HG02623 (cell line): ENCODE data around the gene ACSF3.

Experiments used
- ATAC-seq: cut with Tn5 transposase; IDR thresholded peaks from one replicate; pipeline ENCODE4 v1.9.1; 2021; ENCODE audit warnings: moderate library complexity; ENCODE audit not compliant: unreplicated experiment

The ACSF3 gene

DNA sequence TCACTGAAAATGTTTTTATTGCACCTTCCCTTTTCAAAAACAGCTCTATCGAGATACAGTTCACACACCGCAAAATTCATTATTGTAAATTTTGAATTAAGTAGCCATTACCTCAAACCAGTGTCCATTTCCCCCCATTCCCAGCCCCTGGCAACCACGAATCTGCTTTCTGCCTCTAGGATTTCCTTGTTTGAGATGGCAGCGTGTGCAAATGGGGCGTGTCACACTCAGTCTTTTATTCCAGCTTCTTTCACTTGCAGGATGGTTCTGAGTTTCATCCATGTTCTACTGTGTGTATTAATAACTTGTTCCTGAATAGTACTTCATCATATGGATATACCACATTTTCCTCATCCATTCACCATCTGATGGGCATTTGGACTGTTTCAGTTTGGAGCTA is 14.8 kb downstream of the ACSF3 start:
- no peak for ATAC-seq

DNA sequence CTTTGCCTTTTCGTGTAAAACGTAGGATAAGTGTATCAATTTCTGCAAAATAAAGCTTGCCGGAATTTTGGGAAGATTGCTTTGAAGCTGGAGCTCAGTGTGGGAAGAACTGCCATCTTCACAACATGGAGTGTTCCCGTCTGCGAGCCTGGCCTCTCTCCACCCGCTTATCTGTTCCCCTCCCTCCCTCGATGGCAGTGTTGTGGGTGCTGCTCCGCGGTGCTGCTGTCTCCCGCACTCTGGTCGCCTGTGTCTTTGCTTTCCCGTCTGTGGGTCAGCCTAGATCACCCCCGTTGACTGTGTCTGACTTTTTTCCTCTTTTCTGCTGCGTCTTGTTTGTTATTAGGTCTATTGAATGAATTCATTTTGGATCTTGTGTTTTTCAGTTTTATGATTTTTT is 17.0 kb downstream of the ACSF3 start:
- no peak for ATAC-seq

DNA sequence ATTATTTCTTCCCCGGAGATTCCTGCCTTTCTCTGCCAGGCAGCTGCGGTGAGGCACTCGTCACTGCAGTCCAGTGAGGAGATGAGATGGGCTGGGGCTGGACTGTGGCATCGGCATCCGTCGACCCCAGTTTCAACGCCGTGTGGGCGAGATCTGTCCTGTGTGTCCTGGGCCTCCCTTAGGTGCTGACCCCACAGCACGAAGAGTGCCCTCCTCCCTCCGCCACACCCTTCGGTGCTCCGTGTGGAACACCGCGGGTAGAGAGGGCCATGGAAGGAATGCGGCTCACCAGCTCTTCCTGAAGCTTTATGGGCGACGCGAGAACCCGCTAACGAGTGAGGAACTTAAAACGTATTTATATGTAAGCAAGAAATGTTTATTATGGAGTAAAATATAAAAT is 17.6 kb downstream of the ACSF3 start:
- ATAC-seq = no peak

DNA sequence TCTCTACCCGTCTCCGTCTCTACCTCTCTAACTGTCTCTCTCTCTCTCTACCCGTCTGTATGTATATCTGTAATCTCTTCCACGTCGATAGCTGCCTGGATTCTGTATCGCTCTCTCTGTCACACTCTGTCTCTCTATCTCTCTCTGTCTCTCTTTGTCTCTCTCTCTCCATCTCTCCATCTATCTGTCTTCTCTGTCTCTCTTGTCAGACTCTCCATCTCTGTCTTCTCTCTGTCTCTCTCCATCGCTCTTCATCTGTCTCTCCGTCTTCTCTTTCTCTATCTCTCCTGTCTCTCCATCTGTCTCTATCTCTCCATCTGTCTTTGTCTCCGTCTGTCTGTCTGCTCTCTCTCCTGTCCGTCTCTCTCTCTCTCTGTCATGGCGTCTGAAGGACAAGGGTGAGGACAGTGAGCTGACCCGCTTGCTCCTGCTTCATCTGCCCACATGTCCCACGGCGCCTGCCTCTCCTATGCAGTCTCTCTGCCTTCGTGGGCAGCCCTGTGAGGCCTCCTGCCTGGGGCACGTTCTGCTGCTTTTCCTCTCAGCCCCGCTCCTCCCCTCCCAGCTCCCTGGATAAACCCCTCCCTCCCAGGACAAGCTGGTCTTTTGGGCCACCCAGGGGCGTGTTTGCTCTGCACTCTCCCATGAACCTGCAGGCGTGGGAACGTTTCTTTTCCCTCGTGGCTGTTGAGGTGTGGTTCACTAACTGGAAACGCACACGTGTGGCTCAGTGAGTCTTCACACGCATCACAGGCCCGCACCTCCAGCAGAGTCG is 18.9 kb downstream of the ACSF3 start:
- no peak for ATAC-seq

DNA sequence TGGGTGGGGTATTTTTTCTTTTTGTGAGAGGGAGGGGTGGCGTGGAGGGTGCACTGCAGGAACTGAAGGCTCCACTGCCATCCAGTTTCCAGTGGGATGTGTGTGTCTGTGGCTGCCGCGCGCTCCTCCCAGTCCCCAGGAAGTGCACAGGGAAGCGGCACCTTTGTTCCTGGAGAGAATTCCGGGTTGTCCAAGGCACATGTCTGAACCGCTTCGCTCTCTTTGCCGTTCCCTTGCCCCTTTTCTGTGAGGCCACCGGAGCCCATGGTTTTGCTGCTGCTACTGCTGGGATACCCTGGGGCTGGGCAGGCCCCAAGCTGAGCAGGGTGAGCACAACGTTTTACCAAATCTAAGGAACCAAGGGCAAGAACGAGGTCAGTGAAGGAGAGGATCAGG is 19.5 kb downstream of the ACSF3 start:
- ATAC-seq = no peak

DNA sequence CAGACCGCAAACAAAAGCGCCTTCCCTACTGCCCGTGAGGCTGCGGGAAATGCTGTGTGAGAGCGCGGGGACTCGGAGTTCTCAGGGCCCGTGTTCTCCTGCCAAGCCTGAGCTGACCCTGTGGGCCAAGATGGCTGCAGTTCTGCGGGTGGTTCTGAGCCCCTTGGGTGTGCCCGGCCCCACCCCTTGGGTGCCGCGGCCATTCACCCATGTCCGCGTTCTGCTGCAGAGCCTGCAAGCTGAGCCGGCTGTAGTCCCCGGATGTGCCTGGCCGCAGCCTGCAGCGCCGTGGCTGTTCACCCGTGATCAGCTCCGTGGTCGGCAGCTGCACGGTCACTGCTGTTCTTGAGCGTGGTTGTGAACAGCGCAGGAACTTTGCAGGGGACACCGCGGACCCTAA is 20.0 kb downstream of the ACSF3 start:
- ATAC-seq = no peak

DNA sequence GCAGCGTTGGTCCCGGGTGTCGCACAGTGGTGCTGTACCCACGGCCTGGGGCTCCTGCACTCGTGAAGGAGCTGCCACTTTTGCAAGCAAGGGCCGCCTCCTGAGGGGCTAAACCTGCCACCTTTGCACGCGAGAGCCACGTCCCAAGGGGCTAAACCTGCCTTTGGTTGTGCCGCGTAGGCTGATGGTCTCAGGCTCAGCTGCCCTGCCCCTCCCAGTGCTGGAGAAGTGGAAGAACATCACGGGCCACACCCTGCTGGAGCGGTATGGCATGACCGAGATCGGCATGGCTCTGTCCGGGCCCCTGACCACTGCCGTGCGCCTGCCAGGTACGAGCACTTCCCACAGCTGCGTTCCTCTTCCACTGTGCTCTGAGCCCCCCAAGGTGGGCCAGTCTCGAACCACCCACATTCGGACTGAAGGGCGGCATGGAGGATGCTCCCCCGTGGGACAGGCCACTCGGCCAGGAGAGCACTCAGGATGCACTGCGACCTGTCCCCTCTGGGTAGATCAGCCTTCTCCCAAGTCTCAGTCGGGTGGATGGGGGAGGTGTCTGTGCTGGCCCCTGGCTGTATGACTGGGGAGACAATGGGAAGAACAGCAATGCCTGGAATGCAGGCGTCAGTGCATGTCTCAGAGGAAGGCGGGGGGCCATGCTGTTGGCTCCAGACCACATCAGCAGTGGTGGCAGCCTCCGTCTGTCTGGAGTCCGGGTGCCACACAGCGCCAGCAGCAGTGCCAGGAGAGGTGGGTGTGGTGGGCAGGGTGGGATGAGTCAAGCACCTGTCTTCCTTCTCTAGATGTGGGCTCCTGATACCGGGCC is 20.7 kb downstream of the ACSF3 start:
- ATAC-seq = no peak

DNA sequence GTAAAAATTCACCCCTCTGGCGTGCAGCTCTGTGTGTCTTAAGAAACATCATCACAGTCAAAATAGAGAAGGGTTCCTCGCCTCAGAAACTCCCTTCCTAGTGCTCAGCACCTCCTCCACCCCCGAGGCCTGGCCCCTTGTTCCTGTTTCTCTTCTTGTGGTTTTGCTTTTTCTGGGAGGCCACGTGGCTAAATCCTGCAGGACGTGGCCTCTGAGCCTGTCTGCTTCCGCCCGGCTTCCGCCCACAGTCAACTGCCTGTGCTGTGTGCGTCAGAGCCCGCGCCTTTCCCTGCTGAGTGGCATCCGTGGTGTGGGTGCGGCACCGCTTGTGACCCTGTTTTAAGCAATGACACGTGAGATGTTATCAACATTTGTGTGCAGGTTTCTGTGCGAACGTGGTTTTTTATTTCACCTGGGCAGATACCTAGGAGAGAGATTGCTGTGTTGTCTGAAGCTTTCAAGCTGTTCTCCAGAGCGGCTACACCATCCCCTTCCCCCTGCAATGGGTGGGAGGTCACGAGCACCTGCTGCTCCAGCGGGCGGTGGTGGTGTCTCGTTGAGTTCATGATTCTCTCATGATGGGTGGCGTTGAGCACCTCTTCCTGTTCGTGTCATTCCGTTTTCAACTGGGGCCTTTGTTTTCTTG is 21.7 kb downstream of the ACSF3 start:
- ATAC-seq = peak; percentile 64

DNA sequence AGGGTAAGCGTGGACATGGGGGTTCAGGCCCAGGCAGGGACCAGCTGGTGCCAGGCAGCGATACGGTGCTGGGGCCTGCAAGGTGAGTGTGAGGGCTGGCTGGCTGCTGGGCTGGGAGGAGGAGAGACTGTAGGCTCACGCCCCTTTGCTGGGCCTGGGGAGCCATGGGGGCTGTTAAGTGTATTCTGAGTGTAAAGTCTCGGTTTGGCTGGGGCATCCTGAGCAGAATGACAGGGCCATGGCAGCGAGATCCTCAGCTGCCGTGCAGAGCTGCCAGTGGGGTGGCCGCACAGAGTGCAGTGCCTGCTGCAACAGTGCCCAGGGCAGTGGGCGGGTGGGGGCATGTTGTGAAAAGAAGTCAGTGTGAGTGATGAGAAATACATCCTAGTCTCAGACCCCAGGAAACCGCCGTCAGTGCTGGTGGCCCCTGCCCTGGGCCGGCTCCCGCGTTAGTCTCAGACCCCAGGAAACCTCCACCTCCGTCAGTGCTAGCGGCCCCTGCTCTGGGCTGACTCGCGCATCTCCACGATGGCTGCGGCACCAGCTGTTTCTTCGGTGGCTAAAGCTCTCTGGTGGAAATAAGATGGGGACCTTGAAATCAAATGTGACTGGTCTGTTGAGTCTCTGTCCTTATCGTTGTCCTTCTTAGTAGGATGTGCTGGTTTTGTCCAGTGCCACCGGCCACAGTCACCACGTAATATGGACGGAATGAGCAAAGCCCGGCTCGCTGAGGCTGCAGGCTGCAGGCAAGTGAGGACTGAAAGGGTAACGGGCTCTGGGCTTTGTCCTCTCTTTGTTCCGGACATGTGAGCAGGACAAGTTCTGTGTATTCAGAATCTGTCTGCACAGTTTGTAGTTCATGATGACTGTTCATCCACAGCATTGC is 22.9 kb downstream of the ACSF3 start:
- no peak for ATAC-seq

DNA sequence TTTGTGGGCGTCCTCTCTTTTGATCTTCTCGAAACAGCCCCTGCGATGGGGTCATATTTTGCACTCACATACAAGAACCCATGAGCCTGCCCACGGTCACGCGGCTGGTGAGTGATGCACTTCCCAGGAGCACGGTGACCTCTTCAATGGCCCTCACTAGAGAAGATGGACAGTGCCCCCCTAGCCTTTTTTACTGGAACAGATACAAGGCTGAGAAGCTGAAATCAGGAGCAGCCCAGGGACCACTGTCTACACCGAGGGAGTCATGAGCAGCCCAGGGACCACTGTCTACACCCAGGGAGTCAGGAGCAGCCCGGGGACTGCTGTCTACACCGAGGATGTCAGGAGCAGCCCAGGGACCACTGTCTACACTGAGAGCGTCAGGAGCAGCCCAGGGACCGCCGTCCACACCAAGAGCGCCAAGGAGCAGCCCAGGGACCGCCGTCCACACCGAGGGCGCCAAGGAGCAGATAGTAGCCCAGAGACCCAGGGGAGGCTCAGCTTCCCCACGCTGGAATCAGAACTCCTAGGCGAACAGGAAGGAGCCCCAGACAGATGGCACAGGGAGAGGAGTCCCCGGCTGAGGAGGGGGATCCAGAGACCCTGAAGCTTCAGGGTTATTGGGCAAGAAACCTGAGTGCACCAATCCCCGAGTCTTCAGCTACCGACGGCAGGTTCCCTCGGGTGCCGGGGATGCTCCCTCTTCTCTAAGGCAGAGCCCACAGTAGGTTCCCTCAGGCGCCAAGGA is 23.7 kb downstream of the ACSF3 start:
- ATAC-seq = no peak

DNA sequence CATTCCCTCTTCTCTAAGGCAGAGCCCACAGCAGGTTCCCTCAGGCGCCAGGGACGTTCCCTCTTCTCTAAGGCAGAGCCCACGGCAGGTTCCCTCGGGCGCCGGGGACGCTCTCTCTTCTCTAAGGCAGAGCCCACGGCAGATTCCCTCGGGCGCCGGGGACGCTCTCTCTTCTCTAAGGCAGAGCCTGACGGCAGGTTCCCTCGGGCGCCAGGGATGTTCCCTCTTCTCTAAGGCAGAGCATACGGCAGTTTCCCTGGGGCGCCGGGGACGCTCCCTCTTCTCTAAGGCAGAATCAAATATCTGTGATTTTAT is 24.3 kb downstream of the ACSF3 start:
- no peak for ATAC-seq

DNA sequence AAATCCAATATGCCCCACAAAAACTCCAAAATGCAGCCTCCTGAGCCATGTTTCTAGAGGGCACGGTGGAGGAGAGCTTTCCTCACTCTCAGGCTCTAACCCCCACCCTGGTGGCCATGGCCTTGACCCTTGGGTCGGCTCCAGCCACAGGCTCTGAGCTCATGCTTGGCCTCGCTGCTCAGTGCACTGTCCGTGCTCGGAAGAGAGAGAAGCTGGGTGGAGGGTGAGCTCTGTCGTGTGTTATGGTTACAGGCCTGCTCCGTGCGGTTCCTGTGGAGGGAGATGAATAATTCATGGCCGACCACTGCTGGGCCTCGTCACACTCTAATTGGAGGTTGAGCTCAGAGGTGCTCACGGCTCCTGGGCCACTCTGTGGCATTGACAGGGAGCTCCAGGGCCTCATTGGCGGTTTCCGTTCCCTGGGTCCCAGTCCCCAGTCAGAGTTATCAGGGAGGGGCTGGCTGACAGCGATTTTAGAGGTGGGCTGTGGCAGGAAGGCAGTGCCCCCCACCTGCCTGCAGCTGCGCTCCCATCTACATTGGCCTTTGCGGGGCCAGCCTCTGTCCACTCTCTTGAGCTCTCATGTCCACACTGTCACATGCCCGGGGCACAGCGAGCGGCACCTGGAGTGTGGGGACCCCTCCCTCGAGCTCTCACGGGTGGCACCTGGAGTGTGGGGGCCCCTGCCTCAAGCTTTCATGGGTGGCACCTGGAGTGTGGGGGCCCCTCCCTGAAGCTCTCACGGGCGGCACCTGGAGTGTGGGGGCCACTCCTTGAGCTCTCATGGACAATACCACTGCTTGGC is 24.9 kb downstream of the ACSF3 start:
- no peak for ATAC-seq

DNA sequence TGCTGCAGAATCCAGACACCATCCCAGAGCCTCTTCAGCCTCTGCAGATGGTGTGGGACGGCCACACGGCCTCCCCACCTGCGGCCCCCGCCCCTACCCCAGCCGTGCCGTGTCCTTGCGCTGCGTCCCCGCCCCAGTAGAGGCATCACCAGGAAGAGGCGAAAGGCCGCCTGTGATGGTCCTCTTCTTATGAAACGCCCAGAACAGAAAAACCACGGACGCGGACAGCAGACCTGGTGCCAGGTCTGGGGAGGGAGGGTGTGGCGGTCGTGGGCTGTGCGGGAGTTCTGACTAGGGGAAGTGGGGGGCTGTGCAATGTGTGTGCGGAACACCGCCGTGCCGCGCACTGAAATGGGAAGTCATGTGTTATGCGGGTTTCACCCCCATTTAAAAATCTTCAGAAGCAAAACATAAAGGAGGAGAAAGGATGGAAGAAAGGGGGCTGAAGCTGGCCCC is 25.5 kb downstream of the ACSF3 start:
- ATAC-seq = no peak

DNA sequence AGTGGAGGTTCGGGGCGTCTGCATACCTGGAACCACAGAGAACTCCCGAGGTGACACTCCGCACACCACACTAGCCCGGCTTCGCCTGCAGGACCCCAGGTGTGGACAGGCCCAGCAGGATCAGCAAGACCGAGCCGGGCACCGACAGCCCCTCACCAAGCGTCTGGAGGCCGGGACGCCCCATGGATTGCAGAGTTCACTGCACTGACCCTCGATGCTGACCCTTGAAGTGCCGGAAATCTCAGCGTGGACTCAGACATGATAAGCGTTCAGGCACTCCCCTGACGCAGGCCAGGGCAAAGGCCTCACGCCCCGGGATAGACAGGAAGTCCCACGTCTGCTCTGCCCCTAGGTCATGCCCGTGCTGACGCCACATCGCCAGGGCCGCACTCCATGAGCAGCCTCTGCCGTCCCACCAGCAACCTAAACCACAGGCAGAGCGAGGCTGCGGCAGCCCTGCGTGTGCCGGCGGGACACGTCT is 26.0 kb downstream of the ACSF3 start:
- no peak for ATAC-seq

DNA sequence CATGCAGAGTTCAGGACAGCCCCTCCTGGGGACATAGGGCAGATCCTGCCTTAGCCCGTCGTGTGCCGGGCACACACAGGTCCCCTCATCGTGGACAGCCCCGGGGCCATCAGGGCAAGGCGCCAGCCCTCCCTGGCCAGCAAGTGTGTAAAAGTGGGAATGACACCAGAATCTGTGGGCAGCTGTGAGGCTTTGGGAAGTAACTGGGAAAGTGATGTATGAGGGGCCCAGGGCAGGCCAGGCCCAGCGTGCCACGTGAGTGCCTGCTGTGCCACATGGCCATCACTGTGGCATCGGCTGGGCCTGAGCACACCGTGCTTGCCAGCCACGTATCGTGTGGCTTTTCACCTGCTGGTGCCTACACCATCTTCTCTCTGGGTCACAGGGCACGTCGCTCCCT is 26.6 kb downstream of the ACSF3 start:
- no peak for ATAC-seq

DNA sequence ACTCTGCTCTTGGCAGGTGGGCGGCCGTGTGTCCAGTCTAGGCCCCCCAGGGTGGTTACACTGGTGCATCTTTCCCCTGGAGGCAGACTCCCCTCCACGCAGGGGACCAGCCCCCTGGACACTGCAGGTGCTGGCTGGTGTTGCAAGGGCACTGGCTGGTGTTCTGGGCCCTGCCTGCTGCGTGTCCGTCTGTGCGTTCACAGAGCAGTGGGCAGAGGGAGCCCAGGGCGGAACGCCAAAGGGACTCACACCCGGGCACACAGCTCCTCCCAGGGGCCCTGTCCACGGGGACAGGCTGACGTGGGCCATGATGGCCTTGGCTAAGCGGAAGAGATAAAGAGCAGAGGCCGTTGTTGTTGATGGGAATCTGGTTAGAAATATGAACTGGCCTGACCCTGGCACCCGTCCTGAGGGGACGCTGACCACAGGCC is 27.3 kb downstream of the ACSF3 start:
- no peak for ATAC-seq

DNA sequence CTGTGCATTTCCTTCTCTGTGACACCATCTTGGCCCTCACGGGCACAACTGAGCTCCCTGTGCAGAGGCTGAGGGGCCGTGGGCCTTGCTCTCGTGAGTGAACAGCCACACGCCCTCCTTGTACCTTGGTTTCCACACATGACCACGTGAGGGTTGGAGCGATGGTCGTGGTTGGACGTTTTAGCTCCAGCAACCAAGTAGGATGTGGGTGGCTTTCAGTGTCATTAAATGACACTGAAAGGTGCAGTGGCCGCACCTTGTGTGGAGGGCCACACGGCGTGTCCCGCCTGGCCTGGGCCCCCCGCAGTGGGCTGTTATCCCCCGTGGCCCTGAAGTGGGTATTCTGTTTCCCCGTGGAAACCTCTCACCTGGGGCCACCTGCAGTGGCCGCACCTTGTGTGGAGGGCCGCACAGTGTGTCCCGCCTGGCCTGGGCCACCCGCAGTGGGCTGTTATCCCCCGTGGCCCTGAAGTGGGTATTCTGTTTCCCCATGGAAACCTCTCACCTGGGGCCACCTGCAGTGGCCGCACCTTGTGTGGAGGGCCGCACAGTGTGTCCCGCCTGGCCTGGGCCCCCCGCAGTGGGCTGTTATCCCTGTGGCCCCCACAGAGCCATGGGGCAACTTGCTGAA is 28.2 kb downstream of the ACSF3 start:
- ATAC-seq = no peak

DNA sequence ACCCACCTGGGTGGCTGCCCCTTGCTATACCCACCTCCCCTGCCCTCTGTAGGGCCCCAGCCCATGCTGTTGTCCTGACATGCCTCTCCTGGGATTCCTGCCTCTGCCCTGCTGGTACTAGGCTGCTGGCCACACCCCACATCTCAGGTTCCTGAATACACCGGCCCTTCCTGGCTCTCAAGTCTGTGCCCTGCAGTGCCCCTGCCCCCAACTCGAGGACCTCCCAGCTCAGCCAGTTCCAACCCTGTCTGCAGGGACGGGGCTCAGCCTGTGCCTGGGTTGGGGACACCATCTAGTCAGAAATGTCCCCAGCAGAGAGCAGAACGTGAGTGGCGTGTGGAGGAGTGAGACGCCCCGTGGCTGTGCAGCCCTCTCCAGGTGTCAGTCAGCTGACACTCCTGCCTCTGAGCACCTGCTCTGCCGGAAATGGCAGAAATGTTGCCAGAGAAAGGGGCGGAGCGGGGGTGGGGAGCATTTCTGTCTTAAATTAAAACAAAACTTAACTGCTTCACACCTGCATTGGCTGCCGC is 28.7 kb downstream of the ACSF3 start:
- no peak for ATAC-seq
